ENCODE measurements around the gene GIT1. TPM values are rescaled to one million over a fixed set of nuclear protein-coding genes. Genes with fewer than 3 reads are reported as not detected.

The GIT1 gene
- total RNA-seq, 3 donors from 2014 or later (not counting 1 experiment from before 2014, with no cell fraction given), result 39.4 to 61.4 (median 54.6) TPM

- Mint-ChIP-seq H3K4me1 (peaks cover 13 to 43% of the 10 kb centered on the region in 2 donors), H3K36me3 (no peaks in the 10 kb centered on the region), H3K9me3 (no peaks in the 10 kb centered on the region), H3K4me3 (no peak overlapping the region), H3K27me3 (ENCODE audit: low read depth in 2 of 2) (no peaks in the 10 kb centered on the region), H3K27ac (no peak overlapping the region)
- Histone ChIP-seq H3K4me3 (ENCODE audit: low read length) (no peak overlapping the region), H3K9me3 (ENCODE audit: control insufficient read depth, insufficient read depth, low read length) (no peaks in the 10 kb centered on the region), H3K27ac (ENCODE audit: low read length) (no peak overlapping the region), H3K36me3 (ENCODE audit: control insufficient read depth, insufficient read depth, low read length) (no peaks in the 10 kb centered on the region), H3K4me1 (ENCODE audit: control insufficient read depth, insufficient read depth, low read length) (peaks cover 51% of the 10 kb centered on the region), H3K27me3 (ENCODE audit: control insufficient read depth, insufficient read depth, low read length) (no peaks in the 10 kb centered on the region)
- TF ChIP-seq CTCF (IDR thresholded peaks at IDR 0.05), result no peak
- ATAC-seq, result no peak
- 97% methylated on average over 11 of the region's 11 CpGs for WGBS (ENCODE audit: insufficient coverage)
- DNase-seq, result peak in 1 of 2 donors; percentile 11
- intact Hi-C loops (cut with micrococcal nuclease), result loop anchor here (10.0 kb wide), 1 partner anchor 47 kb away; the partner anchor contains the start of genes ABHD15 and TP53I13
Measured at GRCh38 chr17:29611351-29612093, 22.1 kb upstream of the GIT1 start.

- DNase-seq (no peak), ATAC-seq (no peak)
- 100% methylated on average over 3 of the region's 3 CpGs for WGBS (ENCODE audit: insufficient coverage)
- Mint-ChIP-seq H3K4me1 (peaks cover 13 to 31% of the 10 kb centered on the region in 2 donors), H3K9me3 (no peaks in the 10 kb centered on the region), H3K27me3 (ENCODE audit: low read depth in 2 of 2) (no peaks in the 10 kb centered on the region), H3K27ac (no peak overlapping the region), H3K36me3 (no peaks in the 10 kb centered on the region), H3K4me3 (no peak overlapping the region)
- no peaks in the 10 kb centered on the region for H3K36me3 ChIP-seq (ENCODE audit: control insufficient read depth, insufficient read depth, low read length)
- intact Hi-C loops (cut with micrococcal nuclease), result loop anchor here (10.0 kb wide), 1 partner anchor 46 kb away; the partner anchor contains the start of genes ABHD15 and TP53I13
- peaks cover 41% of the 10 kb centered on the region for H3K4me1 ChIP-seq (ENCODE audit: control insufficient read depth, insufficient read depth, low read length)
- no peaks in the 10 kb centered on the region for H3K9me3 ChIP-seq (ENCODE audit: control insufficient read depth, insufficient read depth, low read length)
- no peak overlapping the region for H3K4me3 ChIP-seq (ENCODE audit: low read length)
- no peaks in the 10 kb centered on the region for H3K27me3 ChIP-seq (ENCODE audit: control insufficient read depth, insufficient read depth, low read length)
- TF ChIP-seq CTCF (IDR thresholded peaks at IDR 0.05), result no peak
- no peak overlapping the region for H3K27ac ChIP-seq (ENCODE audit: low read length)
Measured at GRCh38 chr17:29610395-29610794, 20.9 kb upstream of the GIT1 start.

DNA sequence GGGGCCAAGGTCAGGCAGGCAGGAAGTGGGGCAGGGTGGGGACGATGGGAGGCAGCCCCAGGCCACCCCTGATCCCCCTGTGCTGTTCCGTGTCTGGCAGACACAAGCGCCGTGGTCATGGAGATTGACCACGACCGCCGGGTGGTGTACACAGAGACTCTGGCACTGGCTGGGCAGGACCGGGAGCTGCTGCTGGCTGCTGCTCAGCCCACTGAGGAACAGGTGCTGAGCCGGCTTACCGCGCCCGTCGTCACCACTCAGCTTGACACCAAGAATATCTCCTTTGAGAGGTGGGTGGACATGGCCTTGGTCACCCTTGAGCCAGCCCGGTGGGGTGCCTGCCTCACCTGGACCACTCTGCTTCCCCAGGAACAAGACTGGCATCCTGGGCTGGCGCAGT is 19.5 kb upstream of the GIT1 start:
- TF ChIP-seq CTCF (IDR thresholded peaks at IDR 0.05), result no peak
- intact Hi-C loops (cut with micrococcal nuclease), result no loop called here
- Histone ChIP-seq H3K9me3 (ENCODE audit: control insufficient read depth, insufficient read depth, low read length) (no peaks in the 10 kb centered on the region), H3K36me3 (ENCODE audit: control insufficient read depth, insufficient read depth, low read length) (no peaks in the 10 kb centered on the region), H3K27ac (ENCODE audit: low read length) (no peak overlapping the region), H3K4me1 (ENCODE audit: control insufficient read depth, insufficient read depth, low read length) (peaks cover 27% of the 10 kb centered on the region), H3K27me3 (ENCODE audit: control insufficient read depth, insufficient read depth, low read length) (no peaks in the 10 kb centered on the region), H3K4me3 (ENCODE audit: low read length) (no peak overlapping the region)
- DNase-seq (no peak), ATAC-seq (peak in 1 of 3 donors; percentile 20)
- Mint-ChIP-seq H3K27me3 (ENCODE audit: low read depth in 2 of 2) (no peaks in the 10 kb centered on the region), H3K36me3 (no peaks in the 10 kb centered on the region), H3K4me1 (peaks cover 5 to 17% of the 10 kb centered on the region in 2 donors), H3K27ac (peak overlapping the region in 1 of 2 donors; percentile 7), H3K9me3 (no peaks in the 10 kb centered on the region), H3K4me3 (no peak overlapping the region)
- 56% methylated on average over 15 of the region's 15 CpGs for WGBS (ENCODE audit: insufficient coverage)
